K562 (cell line): ENCODE results near the gene CENPX. TPM values are rescaled to one million over a fixed set of nuclear protein-coding genes. Genes with fewer than 3 reads are reported as not detected.

ENCODE experiments used
- ATF7 ChIP-seq: fragments of 450-650 bp; IDR thresholded peaks from 2 replicates; pipeline ENCODE4 v1.7.1; 2014; ENCODE audit warnings: mild to moderate bottlenecking, moderate library complexity
- BCL6 ChIP-seq: fragments of 250-450 bp; sonication (Bioruptor Pico); IDR thresholded peaks from 2 replicates; pipeline ENCODE4 v1.4.0; 2020
- CBFA2T3 ChIP-seq: fragments of 450-650 bp; IDR thresholded peaks from 2 replicates; pipeline ENCODE4 v1.6.1; 2017
- FOXJ3 ChIP-seq: sonication (generic); formaldehyde crosslinking; IDR thresholded peaks from 2 replicates; pipeline ENCODE4 v1.4.0; 2020; ENCODE audit warnings: mild to moderate bottlenecking, missing genetic modification reagents
- GABPB2 ChIP-seq: fragments of 250-450 bp; sonication (Bioruptor Pico); conservative IDR thresholded peaks from 2 replicates; pipeline ENCODE4 v1.5.1; 2021; ENCODE audit warnings: mild to moderate bottlenecking
- HNRNPK ChIP-seq: fragments of 200-400 bp; formaldehyde crosslinking; IDR thresholded peaks from one replicate; pipeline ENCODE4 v1.6.1; 2018; ENCODE audit warnings: mild to moderate bottlenecking, low read depth, low read length; ENCODE audit not compliant: poor library complexity, severe bottlenecking
- JUN ChIP-seq, 2 experiments: sonication (generic) in 1 of 2; formaldehyde crosslinking in 1 of 2; IDR thresholded peaks; 2 replicates each; pipeline versions ENCODE4 v1.6.1 to v1.8.0; 2012 to 2022; ENCODE audit warnings: borderline replicate concordance in 2 of 2, mild to moderate bottlenecking in 2 of 2, improper control_type of control experiment in 1 of 2, low read depth in 1 of 2, low read length in 1 of 2, missing genetic modification reagents in 1 of 2
- KHSRP ChIP-seq: fragments of 450-650 bp; IDR thresholded peaks from 2 replicates; pipeline ENCODE4 v1.6.1; 2017
- LEF1 ChIP-seq: fragments of 450-650 bp; IDR thresholded peaks from 2 replicates; pipeline ENCODE4 v1.6.1; 2016; ENCODE audit warnings: mild to moderate bottlenecking
- MEF2D ChIP-seq: conservative IDR thresholded peaks from 2 replicates; pipeline ENCODE4 v1.6.1; 2016; ENCODE audit warnings: low read depth, missing genetic modification characterization, missing compliant biosample characterization
- NFE2 ChIP-seq: IDR thresholded peaks from 2 replicates; pipeline ENCODE4 v1.6.1; 2014; ENCODE audit warnings: antibody characterized with exemption, low read depth
- PATZ1 ChIP-seq: fragments of 250-450 bp; sonication (Bioruptor Pico); IDR thresholded peaks from 2 replicates; pipeline ENCODE4 v1.5.0; 2020; ENCODE audit warnings: mild to moderate bottlenecking, borderline replicate concordance
- PHB2 ChIP-seq: fragments of 450-650 bp; IDR thresholded peaks from 2 replicates; pipeline ENCODE4 v1.6.1; 2017; ENCODE audit warnings: low read depth
- RAD51 ChIP-seq: fragments of 450-650 bp; IDR thresholded peaks from 2 replicates; pipeline ENCODE4 v1.7.1; 2016; ENCODE audit warnings: low read depth, mild to moderate bottlenecking, borderline replicate concordance
- RCOR1 ChIP-seq, 2 experiments: IDR thresholded peaks; 2 replicates each; pipeline ENCODE4 v1.6.1; 2012; ENCODE audit warnings: low read depth in 2 of 2, low read length in 2 of 2, borderline replicate concordance in 1 of 2, improper control_type of control experiment in 1 of 2
- SAFB ChIP-seq: fragments of 200-400 bp; formaldehyde crosslinking; IDR thresholded peaks from 2 replicates; pipeline ENCODE4 v1.6.1; 2017; ENCODE audit warnings: low read depth, low read length, borderline replicate concordance
- SNRNP70 ChIP-seq: fragments of 200-400 bp; formaldehyde crosslinking; optimal IDR thresholded peaks from 2 replicates; pipeline ENCODE3; 2017; ENCODE audit warnings: low read depth, low read length
- SOX6 ChIP-seq: fragments of 450-650 bp; IDR thresholded peaks from 2 replicates; pipeline ENCODE4 v1.6.1; 2014; ENCODE audit warnings: mild to moderate bottlenecking
- SRSF9 ChIP-seq: fragments of 200-400 bp; formaldehyde crosslinking; IDR thresholded peaks from 2 replicates; pipeline ENCODE4 v1.6.1; 2017; ENCODE audit warnings: low read depth, low read length, borderline replicate concordance
- TCF7 ChIP-seq: sonication (generic); IDR thresholded peaks from 2 replicates; pipeline ENCODE4 v1.6.1; 2016; ENCODE audit warnings: antibody characterized with exemption, borderline replicate concordance
- ZFP36 ChIP-seq: fragments of 150-350 bp; IDR thresholded peaks from 2 replicates; pipeline ENCODE4 v1.6.1; 2018; ENCODE audit warnings: low read length, low read depth; ENCODE audit not compliant: partially characterized antibody
- ZKSCAN3 ChIP-seq: fragments of 250-450 bp; sonication (Bioruptor Pico); IDR thresholded peaks from 2 replicates; pipeline ENCODE4 v1.4.0; 2020
- ZNF224 ChIP-seq: sonication (generic); formaldehyde crosslinking; IDR thresholded peaks from 2 replicates; pipeline ENCODE4 v1.8.0; 2022; ENCODE audit warnings: mild to moderate bottlenecking, missing genetic modification reagents
- ZNF232 ChIP-seq: sonication (generic); formaldehyde crosslinking; IDR thresholded peaks from 2 replicates; pipeline ENCODE4 v1.8.0; 2022; ENCODE audit warnings: mild to moderate bottlenecking, missing genetic modification reagents
- ZNF324 ChIP-seq: fragments of 250-450 bp; sonication (Bioruptor Pico); IDR thresholded peaks from 2 replicates; pipeline ENCODE4 v1.4.0; 2020; ENCODE audit warnings: mild to moderate bottlenecking
- ZNF398 ChIP-seq: fragments of 250-450 bp; sonication (Bioruptor Pico); IDR thresholded peaks from 2 replicates; pipeline ENCODE4 v1.8.0; 2021; ENCODE audit warnings: moderate library complexity, mild to moderate bottlenecking, inconsistent platforms
- ZNF551 ChIP-seq: fragments of 250-450 bp; sonication (Bioruptor Pico); IDR thresholded peaks from 2 replicates; pipeline ENCODE4 v1.5.0; 2021; ENCODE audit warnings: mild to moderate bottlenecking, moderate library complexity
- ZNF586 ChIP-seq: fragments of 450-650 bp; formaldehyde crosslinking; conservative IDR thresholded peaks from 2 replicates; pipeline ENCODE4 v1.4.0; 2020; ENCODE audit warnings: mild to moderate bottlenecking, moderate library complexity
- ZNF707 ChIP-seq: fragments of 250-450 bp; sonication (Bioruptor Pico); conservative IDR thresholded peaks from 2 replicates; pipeline ENCODE4 v1.8.0; 2022; ENCODE audit warnings: inconsistent platforms, mild to moderate bottlenecking, moderate library complexity
- polyA plus RNA-seq, 8 experiments: library from polyadenylated mRNA; depleted of rRNA in 4 of 8; stranded (reverse) in 5 of 8; unstranded in 3 of 8; fragments of >200 nt; fragmentation: Nextera tagmentation in 2 of 8; fragmentation: Illumina TruSeq in 1 of 8; extraction: Ambion mirVana in 2 of 8; extraction: Trizol in 1 of 8; gene quantifications; 2 replicates each; pipeline versions ENCODE4 v1.2.1 to v1.2.3, GENCODE V29; 2011 to 2014; ENCODE audit warnings: inconsistent platforms in 1 of 8, missing spikeins in 1 of 8
- total RNA-seq, 7 experiments: library from RNA; depleted of rRNA in 6 of 7; stranded (reverse); fragments of >200 nt in 6 of 7; fragmentation: Illumina TruSeq in 2 of 7; extraction: Trizol in 2 of 7; gene quantifications; 2 replicates each; pipeline versions ENCODE4 v1.2.1 to v1.2.3, GENCODE V29; 2011 to 2021; ENCODE audit warnings: low replicate concordance in 1 of 7

The CENPX gene
- total and polyA plus RNA-seq, 9 of the 15 experiments (the other 6 are each of a cell fraction or from before 2014, with no cell fraction given): 32.7 to 352 (median 127) TPM

GRCh38 chr17:81977211-81977808 lies 45.4 kb downstream of the CENPX start, which contains the start of gene ASPSCR1 (continued):
- TF ChIP-seq PATZ1 (CRISPR knock-in tag) (no peak), ZNF324 (CRISPR knock-in tag) (no peak), ZFP36 (no peak), HNRNPK (peak; percentile 15), KHSRP (no peak), SOX6 (peak; percentile 68), SRSF9 (no peak), RCOR1 (IDR thresholded peaks at IDR 0.05; ENCODE audit: borderline replicate concordance in 1 of 2, low read depth in 2 of 2, low read length in 2 of 2) (peak in 1 of 2 experiments; percentile 32; a peak in 1 of 4 replicates), FOXJ3 (CRISPR knock-in tag) (no peak), TCF7 (no peak), SNRNP70 (no peak), JUN (IDR thresholded peaks at IDR 0.05; ENCODE audit: borderline replicate concordance, low read depth, low read length) (0 out of 2 replicates have a peak, but pooled peaks have one; percentile 45), JUN (CRISPR knock-in tag; IDR thresholded peaks at IDR 0.05; ENCODE audit: borderline replicate concordance) (0 out of 2 replicates have a peak, but pooled peaks have one; percentile 51), PHB2 (no peak), NFE2 (no peak; the same call in 1 of the 2 replicates), ZNF232 (CRISPR knock-in tag) (no peak), SAFB (no peak), ATF7 (peak; percentile 89), ZNF551 (CRISPR knock-in tag) (no peak), LEF1 (no peak), RAD51 (peak; percentile 78), ZNF398 (no peak), BCL6 (no peak), MEF2D (no peak), ZNF707 (CRISPR knock-in tag) (no peak), ZKSCAN3 (CRISPR knock-in tag) (no peak), ZNF224 (CRISPR knock-in tag) (no peak), GABPB2 (no peak), ZNF586 (CRISPR knock-in tag) (no peak), CBFA2T3 (peak; percentile 23; the same call in 1 of the 2 replicates)
